Stimulated activated CD8-positive, alpha-beta memory T cell treated with anti-CD3 and anti-CD28 coated beads, Interleukin-4, amount 100 ng/mL, for 24 hours (primary cell): ENCODE data around the gene TSC22D3.
"Not testable (repeated sequence)": the region's sequence is repeated elsewhere in the genome, so short reads cannot be mapped to it uniquely, and the experiment has no call there.

Experiments used
- DNase-seq: peaks from one replicate; pipeline ENCODE4 v3.0.0-alpha.2; 2020; ENCODE audit warnings: low read depth

TSC22D3 gene

DNA sequence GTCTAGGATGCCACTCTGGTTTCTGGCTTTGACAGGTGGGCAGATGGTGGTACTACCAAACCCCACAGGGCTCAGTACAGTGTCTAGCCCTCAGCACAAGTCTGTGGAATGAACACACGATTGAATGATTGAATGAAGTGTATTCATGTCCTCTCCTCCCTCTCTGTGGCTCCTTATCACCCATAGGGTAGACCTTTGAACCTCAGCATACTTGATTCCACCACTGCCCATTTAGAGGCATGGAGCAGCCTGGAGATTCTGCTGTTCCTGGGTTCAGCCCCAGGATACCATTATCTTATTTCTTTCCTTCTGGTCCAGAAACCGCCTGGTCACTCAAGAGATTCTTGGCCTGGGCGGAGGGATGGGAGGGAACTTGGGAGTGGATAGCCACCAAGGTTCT, 93.3 kb downstream of the TSC22D3 start:
- no peak for DNase-seq

DNA sequence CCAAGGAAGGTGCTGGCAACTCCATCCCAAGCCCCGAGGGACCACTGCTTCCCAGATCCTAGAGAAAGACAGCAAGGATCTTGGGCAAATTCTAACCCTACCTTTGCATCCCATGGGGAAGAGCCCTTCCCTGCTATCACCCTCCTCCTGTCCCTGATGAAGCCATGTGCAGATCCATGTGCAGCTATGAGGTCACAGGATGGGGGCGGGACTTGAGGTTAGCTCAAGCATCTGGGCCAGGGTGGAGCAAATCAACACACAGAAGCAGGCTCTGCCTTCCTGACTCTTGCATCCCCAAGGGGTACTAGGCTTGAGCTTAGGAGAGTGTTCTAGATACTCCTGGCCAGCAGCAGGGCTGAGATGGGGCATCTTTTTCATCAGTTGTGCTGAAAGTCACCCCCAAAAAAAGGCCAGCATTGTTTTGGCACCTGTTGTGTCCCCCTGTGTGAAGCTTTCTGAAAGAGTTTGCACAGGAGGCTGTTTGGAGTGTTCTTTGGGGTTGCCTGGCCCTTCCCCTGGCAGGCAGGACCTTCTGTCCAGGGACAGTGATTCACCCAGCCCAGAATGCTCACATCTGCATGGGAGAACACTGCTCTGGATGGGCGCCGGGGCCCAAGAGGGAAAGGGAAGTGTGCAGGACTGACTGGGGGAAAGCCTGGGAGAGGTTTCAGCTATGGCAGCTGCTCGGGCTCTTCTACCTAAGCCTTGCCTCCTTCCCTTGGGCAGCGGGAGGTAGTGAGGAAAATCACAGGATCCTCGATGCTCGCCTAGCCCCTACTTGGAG, 96.4 kb downstream of the TSC22D3 start:
- DNase-seq, result no peak

GRCh38 chrX:107677909-107678308, 97.7 kb downstream of the TSC22D3 start:
- DNase-seq, result no peak

DNA sequence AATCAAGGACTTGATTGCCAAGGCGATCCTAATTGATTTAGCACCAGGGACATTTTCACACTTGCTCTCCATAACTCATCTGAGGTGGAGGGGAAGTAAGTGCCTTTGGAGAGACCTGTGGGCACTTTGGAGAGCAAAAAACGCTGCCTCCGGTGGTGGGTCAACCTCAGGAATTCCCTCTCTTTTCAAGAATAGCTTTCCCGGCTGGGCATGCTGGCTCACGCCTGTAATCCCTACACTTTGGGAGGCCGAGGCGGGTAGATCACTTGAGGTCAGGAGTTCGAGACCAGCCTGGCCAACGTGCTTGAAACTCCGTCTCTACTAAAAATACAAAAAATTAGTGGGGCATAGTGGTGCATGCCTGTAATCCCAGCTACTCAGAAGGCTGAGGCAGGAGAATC, 98.1 kb downstream of the TSC22D3 start:
- no peak for DNase-seq

GRCh38 chrX:107676559-107677378, 98.8 kb downstream of the TSC22D3 start:
- no peak for DNase-seq

GRCh38 chrX:107675823-107676555, 99.6 kb downstream of the TSC22D3 start:
- DNase-seq, result no peak

DNA sequence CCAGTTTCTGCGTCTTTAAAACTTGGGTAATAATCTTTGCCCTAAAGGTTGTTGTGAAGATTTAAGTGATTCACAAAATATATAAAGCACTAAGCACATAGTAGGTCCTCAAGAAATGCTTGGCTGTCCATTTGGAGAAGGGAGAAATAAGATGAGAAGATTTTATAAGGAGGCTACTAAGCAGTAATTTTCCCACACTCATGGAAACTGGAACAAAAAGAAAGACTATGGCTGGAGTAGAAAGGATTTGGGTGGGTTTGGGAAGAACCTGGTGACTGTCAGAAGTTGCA, 100.3 kb downstream of the TSC22D3 start:
- DNase-seq, result no peak

DNA sequence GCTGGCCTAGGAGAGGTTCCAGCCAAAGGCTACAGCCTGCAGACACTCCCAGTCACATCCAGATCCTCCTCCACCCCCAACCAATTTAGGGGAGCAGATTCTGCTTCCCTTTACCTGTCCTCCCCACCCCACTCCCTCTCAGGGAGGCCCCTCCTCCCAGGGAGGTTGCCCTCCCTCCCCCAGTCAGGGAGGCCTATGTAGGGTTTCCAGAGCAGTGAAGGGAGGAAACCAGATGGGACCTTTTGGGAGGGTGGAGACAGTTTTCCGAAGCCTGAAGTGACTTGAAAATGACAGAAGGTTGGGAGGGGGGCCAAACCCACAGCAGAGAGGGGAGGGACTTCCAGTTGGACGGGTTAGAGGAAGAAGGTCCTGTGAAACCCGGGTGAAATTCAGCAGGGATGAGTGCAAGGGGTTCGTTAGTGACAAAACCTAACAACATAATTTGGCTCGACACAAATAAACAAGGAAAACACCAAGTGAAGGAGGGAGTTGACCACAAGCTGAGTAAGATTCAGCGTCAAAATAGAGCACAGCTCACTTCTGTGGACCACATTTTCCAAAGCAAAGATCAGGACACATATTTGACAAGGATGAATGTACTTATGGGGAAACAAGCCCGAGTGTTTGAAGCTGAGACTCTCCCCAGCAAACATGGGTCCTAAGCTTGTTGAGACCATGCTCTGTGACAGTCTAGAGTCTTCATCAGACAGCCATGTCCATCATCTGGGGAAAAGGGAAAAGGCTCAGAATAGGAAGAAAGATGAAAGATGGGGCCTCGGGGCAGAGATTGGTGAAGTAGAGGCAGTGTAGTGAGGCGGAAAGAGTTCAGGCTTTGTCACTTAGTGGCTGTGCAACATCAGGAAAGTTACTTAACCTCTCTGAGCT, 100.9 kb downstream of the TSC22D3 start:
- DNase-seq, result no peak

- peak; percentile 89 for DNase-seq
Observed at GRCh38 chrX:107673933-107674479, 101.6 kb downstream of the TSC22D3 start.

DNA sequence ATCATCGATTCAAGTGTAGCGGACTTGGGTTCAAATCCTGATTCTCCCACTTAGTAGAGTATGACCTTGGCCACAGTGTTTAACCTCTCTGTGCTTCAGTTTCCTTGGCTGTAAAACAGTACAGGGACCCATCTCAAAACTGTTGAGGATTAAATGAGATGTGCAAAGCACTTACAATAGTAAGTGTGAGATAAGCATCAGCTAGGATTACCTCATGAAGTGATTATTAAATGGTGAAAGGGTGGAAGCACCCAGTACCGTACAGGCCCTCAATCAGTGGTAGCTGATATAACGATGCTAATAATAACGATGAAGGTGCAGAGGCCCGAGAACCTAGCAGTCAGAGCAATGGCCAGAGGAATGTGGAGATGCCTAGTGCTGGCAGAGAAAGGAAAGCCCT, 102.2 kb downstream of the TSC22D3 start:
- DNase-seq, result no peak

DNA sequence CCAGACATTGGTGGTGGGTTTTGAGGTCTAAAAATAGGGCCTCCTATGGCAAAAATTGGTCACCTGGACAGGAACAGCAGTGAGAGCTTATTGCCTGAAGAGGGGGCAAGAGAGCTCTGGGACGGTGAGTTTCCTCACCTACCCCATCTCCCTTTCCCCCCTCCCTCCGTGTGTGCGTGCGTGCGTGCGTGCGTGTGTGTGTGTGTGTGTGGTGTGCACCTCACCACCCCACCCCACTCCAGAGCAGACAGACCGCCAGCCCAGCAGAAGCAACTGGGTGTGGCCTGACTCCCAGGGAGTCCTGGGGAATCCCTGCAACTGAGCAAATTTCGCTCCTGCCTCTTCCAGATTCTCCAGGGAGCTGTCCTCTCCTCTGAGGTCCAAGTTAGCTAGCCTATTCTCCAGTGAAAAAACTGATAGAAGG, 102.6 kb downstream of the TSC22D3 start:
- DNase-seq, result peak; percentile 59

DNA sequence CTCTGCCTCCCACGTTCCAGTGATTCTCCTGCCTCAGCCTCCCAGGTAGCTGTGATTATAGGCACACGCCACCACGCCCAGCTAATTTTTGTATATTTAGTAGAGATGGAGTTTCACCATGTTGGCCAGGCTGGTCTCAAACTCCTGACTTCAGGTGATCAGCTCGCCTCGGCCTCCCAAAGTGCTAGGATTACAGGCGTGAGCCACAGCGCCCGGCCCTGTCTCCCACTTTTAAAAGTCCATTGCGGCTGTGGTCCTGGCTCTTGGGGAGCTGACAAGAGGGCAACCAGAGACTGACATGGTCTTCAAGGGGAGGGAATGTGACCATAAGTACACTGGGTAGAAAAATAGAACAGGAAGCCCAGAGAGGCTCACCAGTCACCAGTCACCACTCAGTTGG, 104.3 kb downstream of the TSC22D3 start:
- DNase-seq, result not testable (repeated sequence)

- DNase-seq, result no peak
Observed at GRCh38 chrX:107669885-107670628, 105.5 kb downstream of the TSC22D3 start.

DNA sequence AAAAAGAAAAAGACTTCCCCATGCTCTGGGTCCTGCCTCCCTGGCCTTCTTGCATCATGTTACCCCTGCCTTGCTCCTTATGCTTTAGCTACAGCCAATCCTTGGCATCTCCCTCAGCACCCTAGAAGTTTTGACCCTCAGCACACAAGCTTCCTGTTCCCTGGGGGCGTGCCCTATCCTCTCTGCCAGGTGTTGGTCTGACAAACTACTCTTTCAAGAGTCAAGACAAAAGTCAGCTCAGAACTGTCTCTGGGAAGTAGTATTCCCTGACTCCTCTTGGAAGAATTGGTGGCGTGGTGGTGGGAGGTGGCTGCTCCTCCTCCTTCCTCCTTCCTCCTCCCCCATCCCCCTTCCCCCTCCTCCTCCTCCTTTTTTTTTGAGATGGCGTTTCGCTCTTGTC, 106.3 kb downstream of the TSC22D3 start:
- DNase-seq, result no peak

DNA sequence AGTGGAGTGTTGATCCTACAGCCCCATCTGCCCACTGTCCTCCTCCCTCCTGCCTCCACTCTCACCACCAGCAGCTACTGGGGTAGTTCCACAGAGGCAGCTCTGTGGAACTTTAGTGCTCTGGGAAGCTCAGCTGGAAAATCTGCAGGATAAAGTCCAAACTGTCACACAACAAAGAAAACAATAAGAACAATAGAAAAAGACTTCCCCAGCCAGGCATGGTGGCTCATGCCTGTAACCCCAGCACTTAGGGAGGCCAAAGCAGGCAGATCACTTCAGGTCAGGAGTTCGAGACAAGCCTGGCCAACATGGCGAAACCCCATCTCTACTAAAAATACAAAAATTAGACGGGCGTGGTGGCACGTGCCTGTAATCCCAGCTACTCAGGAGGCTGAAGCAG, 106.9 kb downstream of the TSC22D3 start:
- DNase-seq, result not testable (repeated sequence)

DNA sequence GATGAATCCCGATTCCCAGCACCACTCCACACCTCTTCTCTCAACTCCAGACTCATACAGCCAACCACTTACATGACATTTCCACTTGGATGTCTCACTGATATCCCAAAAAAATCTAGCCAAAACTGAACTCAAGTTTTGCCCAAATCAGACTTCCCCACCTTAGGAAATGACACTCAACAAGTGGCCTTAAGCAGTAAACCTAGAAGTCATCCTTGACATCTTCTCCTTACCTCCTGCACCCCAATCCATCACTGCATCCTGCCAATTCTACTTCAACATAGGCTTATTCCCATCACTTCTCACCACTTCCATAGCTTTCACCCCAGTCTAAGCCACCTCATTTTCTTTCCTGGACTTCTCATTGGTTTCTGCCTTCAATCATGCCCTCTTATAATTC, 108.2 kb downstream of the TSC22D3 start:
- no peak for DNase-seq

- DNase-seq, result no peak
Observed at GRCh38 chrX:107666931-107667330, 108.7 kb downstream of the TSC22D3 start.
